ENCODE results near the gene STAMBP.

Gene STAMBP

DNA sequence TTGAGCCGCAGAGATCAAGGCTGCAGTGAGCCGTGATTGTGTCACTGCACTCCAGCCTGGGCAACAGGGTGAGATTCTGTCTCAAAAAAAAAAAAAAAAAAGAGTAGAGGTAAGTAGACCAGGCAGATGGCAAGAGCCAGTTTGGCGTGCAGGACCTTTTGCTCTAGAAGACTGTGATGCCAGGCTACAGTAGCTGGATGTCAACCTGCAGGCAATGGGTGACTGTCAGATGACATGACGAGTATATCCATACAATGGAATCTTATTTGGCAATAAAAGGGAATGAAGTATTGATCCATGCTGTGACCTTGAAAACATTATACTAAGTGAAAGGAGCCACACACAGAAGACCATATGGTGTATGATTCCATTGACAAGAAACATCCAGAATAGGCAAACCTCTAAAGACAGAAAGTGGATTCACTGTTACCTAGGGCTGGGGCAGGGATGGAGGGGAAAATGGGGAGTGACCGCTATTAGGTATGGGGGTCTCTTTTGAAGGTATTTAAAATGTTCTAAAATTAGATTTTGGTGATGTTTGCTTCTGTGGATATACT lies 86.8 kb downstream of the STAMBP start:
- DNase-seq (ENCODE audit: low read depth), result no peak
- TF ChIP-seq POLR2A (IDR thresholded peaks at IDR 0.05; ENCODE audit: extremely low read depth, insufficient read length) (no peak), MYC (IDR thresholded peaks at IDR 0.05; ENCODE audit: low read depth, low read length) (no peak)
- TF ChIP-seq, protein P1, sequence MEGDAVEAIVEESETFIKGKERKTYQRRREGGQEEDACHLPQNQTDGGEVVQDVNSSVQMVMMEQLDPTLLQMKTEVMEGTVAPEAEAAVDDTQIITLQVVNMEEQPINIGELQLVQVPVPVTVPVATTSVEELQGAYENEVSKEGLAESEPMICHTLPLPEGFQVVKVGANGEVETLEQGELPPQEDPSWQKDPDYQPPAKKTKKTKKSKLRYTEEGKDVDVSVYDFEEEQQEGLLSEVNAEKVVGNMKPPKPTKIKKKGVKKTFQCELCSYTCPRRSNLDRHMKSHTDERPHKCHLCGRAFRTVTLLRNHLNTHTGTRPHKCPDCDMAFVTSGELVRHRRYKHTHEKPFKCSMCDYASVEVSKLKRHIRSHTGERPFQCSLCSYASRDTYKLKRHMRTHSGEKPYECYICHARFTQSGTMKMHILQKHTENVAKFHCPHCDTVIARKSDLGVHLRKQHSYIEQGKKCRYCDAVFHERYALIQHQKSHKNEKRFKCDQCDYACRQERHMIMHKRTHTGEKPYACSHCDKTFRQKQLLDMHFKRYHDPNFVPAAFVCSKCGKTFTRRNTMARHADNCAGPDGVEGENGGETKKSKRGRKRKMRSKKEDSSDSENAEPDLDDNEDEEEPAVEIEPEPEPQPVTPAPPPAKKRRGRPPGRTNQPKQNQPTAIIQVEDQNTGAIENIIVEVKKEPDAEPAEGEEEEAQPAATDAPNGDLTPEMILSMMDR (IDR thresholded peaks at IDR 0.05; ENCODE audit: low read depth, low read length), result no peak
- TF ChIP-seq, protein P2, sequence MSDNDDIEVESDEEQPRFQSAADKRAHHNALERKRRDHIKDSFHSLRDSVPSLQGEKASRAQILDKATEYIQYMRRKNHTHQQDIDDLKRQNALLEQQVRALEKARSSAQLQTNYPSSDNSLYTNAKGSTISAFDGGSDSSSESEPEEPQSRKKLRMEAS (IDR thresholded peaks at IDR 0.05; ENCODE audit: low read depth, low read length), result no peak
- no peak overlapping the region for H3K4me3 ChIP-seq (ENCODE audit: low read depth, low read length)

DNA sequence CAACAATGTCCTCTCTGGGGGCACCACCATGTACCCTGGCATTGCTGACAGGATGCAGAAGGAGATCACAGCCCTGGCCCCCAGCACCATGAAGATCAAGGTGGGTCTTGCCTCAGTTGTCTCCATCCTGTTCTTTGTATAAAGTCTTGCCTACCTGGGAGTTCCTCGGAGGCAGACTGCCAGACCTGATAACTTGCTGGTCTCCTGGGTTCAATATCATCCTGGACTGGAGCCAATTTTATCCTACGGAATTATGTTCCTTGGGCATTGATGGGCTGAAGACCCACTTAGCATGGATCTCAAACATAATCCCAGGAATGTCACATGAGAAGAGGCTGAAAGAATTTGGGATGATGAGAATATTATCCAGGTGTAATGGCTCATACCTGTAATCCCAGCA lies 87.9 kb downstream of the STAMBP start:
- TF ChIP-seq POLR2A (IDR thresholded peaks at IDR 0.05; ENCODE audit: extremely low read depth, insufficient read length) (no peak), MYC (IDR thresholded peaks at IDR 0.05; ENCODE audit: low read depth, low read length) (no peak)
- TF ChIP-seq, protein P2 (IDR thresholded peaks at IDR 0.05; ENCODE audit: low read depth, low read length), result no peak
- TF ChIP-seq, protein P1 (IDR thresholded peaks at IDR 0.05; ENCODE audit: low read depth, low read length), result no peak
- no peak for DNase-seq (ENCODE audit: low read depth)
- H3K4me3 ChIP-seq (ENCODE audit: low read depth, low read length), result no peak overlapping the region

DNA sequence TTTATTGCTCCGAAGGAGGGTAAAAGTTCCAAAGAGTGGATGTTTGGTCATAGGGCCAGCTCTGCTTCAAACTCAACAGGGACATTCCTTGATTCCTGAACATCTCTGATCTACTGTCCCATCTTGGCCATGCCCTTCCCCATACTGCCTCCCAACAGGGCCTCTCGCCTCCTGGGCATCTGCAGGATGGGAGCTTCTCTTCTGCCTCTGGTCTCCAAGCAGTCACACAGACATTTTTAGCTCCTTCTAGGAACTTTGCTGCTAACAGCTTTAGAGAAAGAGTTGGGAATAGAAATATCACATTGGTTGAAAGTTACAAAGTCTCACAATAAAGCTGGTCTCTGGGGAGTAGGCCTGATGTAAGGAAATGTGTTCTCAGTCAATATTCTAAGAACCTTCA lies 88.5 kb downstream of the STAMBP start:
- DNase-seq (ENCODE audit: low read depth), result no peak
- no peak overlapping the region for H3K4me3 ChIP-seq (ENCODE audit: low read depth, low read length)
- TF ChIP-seq, protein P1 (IDR thresholded peaks at IDR 0.05; ENCODE audit: low read depth, low read length), result no peak
- TF ChIP-seq POLR2A (IDR thresholded peaks at IDR 0.05; ENCODE audit: extremely low read depth, insufficient read length) (no peak), MYC (IDR thresholded peaks at IDR 0.05; ENCODE audit: low read depth, low read length) (no peak)
- TF ChIP-seq, protein P2 (IDR thresholded peaks at IDR 0.05; ENCODE audit: low read depth, low read length), result no peak

DNA sequence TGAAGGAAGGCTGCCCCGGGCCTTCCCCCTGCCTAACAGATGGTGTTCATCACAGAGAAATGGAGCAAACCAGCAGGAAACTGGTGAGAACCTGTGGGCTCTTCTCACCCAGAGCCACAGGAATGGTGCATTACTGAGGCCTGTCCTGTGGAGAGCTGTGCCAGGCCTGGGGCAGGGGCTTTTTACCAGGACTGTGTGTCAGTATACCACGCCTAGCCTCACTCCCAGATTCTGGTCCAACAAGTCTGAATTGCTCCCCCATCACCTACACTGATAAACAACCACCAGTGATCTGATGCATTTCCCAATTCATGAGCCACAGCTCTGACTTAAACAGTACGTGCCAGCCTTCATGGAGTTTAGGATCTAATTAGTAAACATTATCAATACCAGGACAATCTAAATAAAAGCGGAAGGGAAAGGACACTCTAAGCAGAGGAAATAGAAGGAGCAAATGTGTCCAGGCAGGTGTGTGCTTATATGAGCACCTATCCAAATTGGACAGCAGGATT lies 89.0 kb downstream of the STAMBP start:
- TF ChIP-seq, protein P1 (IDR thresholded peaks at IDR 0.05; ENCODE audit: low read depth, low read length), result no peak
- TF ChIP-seq POLR2A (IDR thresholded peaks at IDR 0.05; ENCODE audit: extremely low read depth, insufficient read length), result no peak
- TF ChIP-seq MYC (IDR thresholded peaks at IDR 0.05; ENCODE audit: low read depth, low read length), result no peak
- TF ChIP-seq, protein P2 (IDR thresholded peaks at IDR 0.05; ENCODE audit: low read depth, low read length), result no peak
- H3K4me3 ChIP-seq (ENCODE audit: low read depth, low read length), result no peak overlapping the region
- DNase-seq (ENCODE audit: low read depth), result no peak

DNA sequence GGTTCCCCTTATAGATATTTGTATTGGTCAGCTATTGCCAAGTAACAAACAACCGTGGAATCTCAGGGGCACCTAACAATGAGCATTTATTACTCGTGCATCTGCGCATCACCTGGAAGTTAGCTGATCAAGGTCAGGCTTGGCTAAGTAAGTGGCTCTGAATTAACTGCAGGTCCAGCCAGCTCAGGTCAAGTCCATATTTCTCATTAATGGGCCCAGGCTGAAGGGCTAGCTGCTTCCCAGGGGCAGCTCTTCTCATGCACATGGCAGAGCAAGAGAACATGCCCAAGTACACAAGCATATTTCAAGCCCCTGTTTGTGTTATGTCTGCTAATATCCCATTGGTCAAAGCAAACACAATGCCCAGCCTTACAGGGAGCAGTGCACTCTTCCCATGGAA lies 90.1 kb downstream of the STAMBP start:
- DNase-seq (ENCODE audit: low read depth), result no peak
- no peak overlapping the region for H3K4me3 ChIP-seq (ENCODE audit: low read depth, low read length)
- no peak for TF ChIP-seq POLR2A (IDR thresholded peaks at IDR 0.05; ENCODE audit: extremely low read depth, insufficient read length)
- no peak for TF ChIP-seq MYC (IDR thresholded peaks at IDR 0.05; ENCODE audit: low read depth, low read length)
- TF ChIP-seq, protein P2 (IDR thresholded peaks at IDR 0.05; ENCODE audit: low read depth, low read length), result no peak
- TF ChIP-seq, protein P1 (IDR thresholded peaks at IDR 0.05; ENCODE audit: low read depth, low read length), result no peak

Measured in NB4 (cell line).